ENCODE data around the gene ZNF665.

GRCh38 chr19:53212703-53213320 is 19.7 kb upstream of the ZNF665 start:
- TF ChIP-seq CTCF (IDR thresholded peaks at IDR 0.05; ENCODE audit: poor library complexity, severe bottlenecking) (no peak), EP300 (conservative IDR thresholded peaks at IDR 0.05; ENCODE audit: poor library complexity, severe bottlenecking) (no peak), RAD21 (conservative IDR thresholded peaks at IDR 0.05) (no peak), POLR2AphosphoS5 (IDR thresholded peaks at IDR 0.05) (no peak), SMC3 (conservative IDR thresholded peaks at IDR 0.05; ENCODE audit: poor library complexity) (no peak), TAF1 (IDR thresholded peaks at IDR 0.05; ENCODE audit: low read depth) (no peak), MXI1 (conservative IDR thresholded peaks at IDR 0.05; ENCODE audit: poor library complexity, severe bottlenecking) (no peak), REST (IDR thresholded peaks at IDR 0.05; ENCODE audit: borderline replicate concordance) (no peak)
